Measurements from ENCODE around the gene MOB3A.

DNA sequence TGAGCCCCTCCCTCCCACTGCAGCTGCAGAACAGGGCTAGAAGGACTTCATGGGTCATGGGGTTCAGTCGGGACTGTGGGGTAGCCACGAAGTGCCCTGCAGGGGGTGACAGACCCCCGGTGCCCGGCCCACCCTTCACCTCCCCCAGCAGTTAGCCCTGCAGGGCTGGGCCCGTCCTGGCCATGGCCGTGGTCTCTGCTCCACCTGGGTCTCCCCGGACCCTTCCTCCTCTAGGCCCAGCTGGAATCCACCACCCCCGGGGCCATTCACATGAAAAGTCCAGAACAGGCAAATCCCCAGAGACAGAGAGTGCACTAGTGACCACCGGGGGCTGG, 62.3 kb downstream of the MOB3A start:
- TF ChIP-seq, protein P1, sequence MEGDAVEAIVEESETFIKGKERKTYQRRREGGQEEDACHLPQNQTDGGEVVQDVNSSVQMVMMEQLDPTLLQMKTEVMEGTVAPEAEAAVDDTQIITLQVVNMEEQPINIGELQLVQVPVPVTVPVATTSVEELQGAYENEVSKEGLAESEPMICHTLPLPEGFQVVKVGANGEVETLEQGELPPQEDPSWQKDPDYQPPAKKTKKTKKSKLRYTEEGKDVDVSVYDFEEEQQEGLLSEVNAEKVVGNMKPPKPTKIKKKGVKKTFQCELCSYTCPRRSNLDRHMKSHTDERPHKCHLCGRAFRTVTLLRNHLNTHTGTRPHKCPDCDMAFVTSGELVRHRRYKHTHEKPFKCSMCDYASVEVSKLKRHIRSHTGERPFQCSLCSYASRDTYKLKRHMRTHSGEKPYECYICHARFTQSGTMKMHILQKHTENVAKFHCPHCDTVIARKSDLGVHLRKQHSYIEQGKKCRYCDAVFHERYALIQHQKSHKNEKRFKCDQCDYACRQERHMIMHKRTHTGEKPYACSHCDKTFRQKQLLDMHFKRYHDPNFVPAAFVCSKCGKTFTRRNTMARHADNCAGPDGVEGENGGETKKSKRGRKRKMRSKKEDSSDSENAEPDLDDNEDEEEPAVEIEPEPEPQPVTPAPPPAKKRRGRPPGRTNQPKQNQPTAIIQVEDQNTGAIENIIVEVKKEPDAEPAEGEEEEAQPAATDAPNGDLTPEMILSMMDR (IDR thresholded peaks at IDR 0.05; ENCODE audit: low read length) = no peak
- TF ChIP-seq EZH2 (optimal IDR thresholded peaks at IDR 0.05; ENCODE audit: low read depth, low read length) (no peak), EZH2phosphoT487 (IDR thresholded peaks at IDR 0.05; ENCODE audit: low read length) (no peak)
